ENCODE measurements around the gene SOBP. TPM values are rescaled to one million over a fixed set of nuclear protein-coding genes. Genes with fewer than 3 reads are reported as not detected.
"Not testable (repeated sequence)": the region's sequence is repeated elsewhere in the genome, so short reads cannot be mapped to it uniquely, and the experiment has no call there.

Gene SOBP
- total RNA-seq, 2 experiments from 2014 or later = 1.0 to 1.2 TPM

DNA sequence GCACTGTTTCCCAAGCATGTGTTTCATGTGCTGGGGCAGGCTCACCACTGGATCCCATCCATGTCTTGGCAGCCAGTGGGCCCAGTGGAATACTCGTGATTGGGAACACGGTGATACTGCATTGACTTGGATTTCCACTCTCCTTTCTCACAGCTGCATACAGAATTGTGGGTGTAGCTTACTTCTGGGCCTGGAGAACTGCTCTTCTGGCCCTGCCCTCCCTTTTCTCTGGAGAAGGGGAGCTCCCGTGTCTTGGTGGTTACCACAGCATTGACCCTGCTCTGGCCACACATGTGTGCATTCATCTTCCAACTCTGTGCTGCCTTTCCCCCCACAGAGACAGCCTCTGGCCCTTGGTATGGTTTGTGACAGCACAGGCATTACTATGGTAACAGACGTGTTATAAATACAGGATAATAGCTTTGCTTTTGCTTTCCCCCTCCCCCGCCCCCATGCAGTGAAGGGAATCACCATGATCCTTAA is 21.6 kb downstream of the SOBP start:
- DNase-seq (no peak), ATAC-seq (no peak)
- H3K4me1 Mint-ChIP-seq (ENCODE audit: low read depth) = peaks cover 7% of the 10 kb centered on the region
- ChIA-PET POLR2A (no interaction called here), CTCF (no interaction called here)
- H3K27ac Mint-ChIP-seq = no peak overlapping the region
- H3K27me3 Mint-ChIP-seq (ENCODE audit: low read depth) = no peaks in the 10 kb centered on the region
- H3K9me3 Mint-ChIP-seq (ENCODE audit: insufficient read depth) = peaks cover 8% of the 10 kb centered on the region
- H3K4me3 Mint-ChIP-seq = no peak overlapping the region
- H3K36me3 Mint-ChIP-seq (ENCODE audit: low read depth) = peaks cover 2% of the 10 kb centered on the region

DNA sequence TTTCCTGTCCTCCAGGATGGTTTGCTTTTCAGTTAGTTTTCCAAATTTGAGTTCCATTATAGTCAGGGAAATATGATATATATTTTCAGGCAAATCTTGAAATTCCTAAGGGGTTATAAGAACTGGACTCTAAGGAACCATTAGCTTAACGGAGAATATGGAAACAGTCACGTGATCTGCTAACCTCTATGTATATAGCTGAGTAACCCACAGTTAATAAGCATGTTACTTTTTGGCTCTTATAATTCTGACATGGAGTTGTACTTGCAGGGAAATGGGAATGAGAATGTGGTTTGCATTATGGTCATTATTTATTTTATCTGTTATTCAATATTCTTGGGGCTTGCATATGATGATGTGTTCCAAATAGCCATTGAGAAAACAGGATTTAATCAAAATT is 23.3 kb downstream of the SOBP start:
- CTCF ChIA-PET = interaction anchor here (1.0 kb wide), 1 partner anchor 55 kb away, joined by 3 read pairs; no protein-coding TSS in a partner anchor
- peaks cover 4% of the 10 kb centered on the region for H3K27me3 Mint-ChIP-seq (ENCODE audit: low read depth)
- ATAC-seq (no peak), DNase-seq (no peak)
- POLR2A ChIA-PET = no interaction called here
- H3K36me3 Mint-ChIP-seq (ENCODE audit: low read depth) = peaks cover 2% of the 10 kb centered on the region
- no peak overlapping the region for H3K27ac Mint-ChIP-seq
- peaks cover 12% of the 10 kb centered on the region for H3K9me3 Mint-ChIP-seq (ENCODE audit: insufficient read depth)
- peaks cover 7% of the 10 kb centered on the region for H3K4me1 Mint-ChIP-seq (ENCODE audit: low read depth)
- H3K4me3 Mint-ChIP-seq = no peak overlapping the region

DNA sequence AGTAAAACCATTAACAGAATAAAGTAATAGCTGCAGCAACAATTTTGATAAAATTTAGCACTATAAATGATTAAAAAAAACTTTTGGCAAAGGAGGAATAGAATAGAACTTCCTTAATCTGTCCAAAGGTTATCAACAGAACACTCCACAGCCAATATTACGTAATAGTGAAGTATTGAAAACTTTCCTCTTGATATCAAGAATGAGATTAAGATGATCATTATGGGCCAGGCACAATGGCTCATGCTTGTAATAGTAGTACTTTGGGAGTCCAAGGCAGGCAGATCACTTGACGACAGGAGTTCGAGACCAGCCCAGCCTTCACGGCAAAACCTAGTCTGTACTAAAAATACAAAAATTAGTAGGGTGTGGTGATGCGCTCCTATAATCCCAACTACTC is 26.0 kb downstream of the SOBP start:
- H3K4me1 Mint-ChIP-seq (ENCODE audit: low read depth) = peaks cover 7% of the 10 kb centered on the region
- peaks cover 2% of the 10 kb centered on the region for H3K36me3 Mint-ChIP-seq (ENCODE audit: low read depth)
- ChIA-PET POLR2A (no interaction called here), CTCF (no interaction called here)
- DNase-seq = no peak
- no peak overlapping the region for H3K27ac Mint-ChIP-seq
- H3K4me3 Mint-ChIP-seq = no peak overlapping the region
- H3K27me3 Mint-ChIP-seq (ENCODE audit: low read depth) = peaks cover 11% of the 10 kb centered on the region
- ATAC-seq = no peak
- H3K9me3 Mint-ChIP-seq (ENCODE audit: insufficient read depth) = peaks cover 12% of the 10 kb centered on the region

GRCh38 chr6:107517274-107517673 is 27.4 kb downstream of the SOBP start:
- Mint-ChIP-seq H3K27ac (no peak overlapping the region), H3K4me3 (no peak overlapping the region), H3K9me3 (ENCODE audit: insufficient read depth) (peaks cover 12% of the 10 kb centered on the region), H3K27me3 (ENCODE audit: low read depth) (peaks cover 11% of the 10 kb centered on the region), H3K4me1 (ENCODE audit: low read depth) (peaks cover 7% of the 10 kb centered on the region), H3K36me3 (ENCODE audit: low read depth) (peaks cover 2% of the 10 kb centered on the region)
- CTCF ChIA-PET = no interaction called here
- DNase-seq (no peak), ATAC-seq (no peak)
- POLR2A ChIA-PET = no interaction called here

- CTCF ChIA-PET; DNase-seq; H3K36me3 Mint-ChIP-seq (ENCODE audit: low read depth); H3K4me3 Mint-ChIP-seq; POLR2A ChIA-PET; H3K27ac Mint-ChIP-seq; H3K4me1 Mint-ChIP-seq (ENCODE audit: low read depth); ATAC-seq: not testable (repeated sequence)
- H3K9me3 Mint-ChIP-seq (ENCODE audit: insufficient read depth) = peaks cover 12% of the 10 kb centered on the region
- H3K27me3 Mint-ChIP-seq (ENCODE audit: low read depth) = peaks cover 11% of the 10 kb centered on the region
Measured at GRCh38 chr6:107519224-107519623, 29.3 kb downstream of the SOBP start.

GRCh38 chr6:107520706-107521105 is 30.8 kb downstream of the SOBP start:
- H3K4me1 Mint-ChIP-seq (ENCODE audit: low read depth); POLR2A ChIA-PET; H3K27ac Mint-ChIP-seq; DNase-seq; H3K4me3 Mint-ChIP-seq; H3K9me3 Mint-ChIP-seq (ENCODE audit: insufficient read depth); H3K36me3 Mint-ChIP-seq (ENCODE audit: low read depth); ATAC-seq: not testable (repeated sequence)
- peaks cover 14% of the 10 kb centered on the region for H3K27me3 Mint-ChIP-seq (ENCODE audit: low read depth)
- CTCF ChIA-PET = interaction anchor here (1.2 kb wide), 1 partner anchor 11 kb away, joined by 3 read pairs; no protein-coding TSS in a partner anchor

DNA sequence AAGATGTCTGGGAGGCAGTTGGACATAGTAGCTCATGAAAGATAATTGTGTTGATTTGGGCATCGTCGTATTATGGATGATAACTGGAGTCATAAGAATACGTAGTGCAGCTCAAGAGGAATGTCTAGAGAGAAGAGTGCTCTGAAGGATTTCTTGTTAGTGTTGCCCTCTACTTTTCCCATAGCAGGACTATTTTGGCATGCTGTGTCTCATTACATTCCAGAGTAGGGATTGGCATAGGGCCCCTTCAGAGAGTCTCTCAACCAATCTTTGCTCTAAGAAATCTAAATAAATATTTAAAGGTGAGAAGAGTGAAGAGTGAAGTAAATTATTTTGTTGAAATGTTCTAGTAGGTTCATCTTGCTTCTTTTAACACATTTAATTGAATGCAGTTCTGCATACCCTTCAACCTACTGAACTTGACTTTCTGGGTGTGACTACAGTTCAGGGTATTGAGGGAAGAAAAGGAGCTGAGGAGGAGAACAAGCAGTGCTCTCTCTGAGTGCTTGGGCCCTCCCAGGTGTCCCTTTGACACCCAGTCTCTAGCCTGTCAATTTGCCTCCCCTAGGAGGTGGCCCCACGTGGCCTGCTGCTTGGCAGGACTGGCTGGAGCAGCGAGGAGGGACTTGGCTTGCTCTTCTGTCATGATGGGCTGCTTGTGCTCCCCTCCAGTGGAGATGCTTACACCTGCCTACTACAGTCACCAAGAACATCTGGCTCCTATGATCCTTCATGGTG is 33.3 kb downstream of the SOBP start:
- ATAC-seq = no peak
- H3K27me3 Mint-ChIP-seq (ENCODE audit: low read depth) = peaks cover 20% of the 10 kb centered on the region
- H3K27ac Mint-ChIP-seq = no peak overlapping the region
- no peaks in the 10 kb centered on the region for H3K36me3 Mint-ChIP-seq (ENCODE audit: low read depth)
- H3K9me3 Mint-ChIP-seq (ENCODE audit: insufficient read depth) = no peaks in the 10 kb centered on the region
- DNase-seq = no peak
- H3K4me3 Mint-ChIP-seq = no peak overlapping the region
- ChIA-PET POLR2A (no interaction called here), CTCF (no interaction called here)
- H3K4me1 Mint-ChIP-seq (ENCODE audit: low read depth) = no peaks in the 10 kb centered on the region

- ATAC-seq (no peak), DNase-seq (no peak)
- H3K27ac Mint-ChIP-seq = no peak overlapping the region
- peaks cover 19% of the 10 kb centered on the region for H3K27me3 Mint-ChIP-seq (ENCODE audit: low read depth)
- H3K9me3 Mint-ChIP-seq (ENCODE audit: insufficient read depth) = no peaks in the 10 kb centered on the region
- CTCF ChIA-PET = no interaction called here
- POLR2A ChIA-PET = no interaction called here
- H3K4me3 Mint-ChIP-seq = no peak overlapping the region
- H3K4me1 Mint-ChIP-seq (ENCODE audit: low read depth) = no peaks in the 10 kb centered on the region
- no peaks in the 10 kb centered on the region for H3K36me3 Mint-ChIP-seq (ENCODE audit: low read depth)
Measured at GRCh38 chr6:107523794-107524193, 33.9 kb downstream of the SOBP start.

GRCh38 chr6:107524626-107525025 is 34.7 kb downstream of the SOBP start:
- Mint-ChIP-seq H3K9me3 (ENCODE audit: insufficient read depth) (no peaks in the 10 kb centered on the region), H3K27me3 (ENCODE audit: low read depth) (peaks cover 15% of the 10 kb centered on the region), H3K4me3 (no peak overlapping the region), H3K4me1 (ENCODE audit: low read depth) (no peaks in the 10 kb centered on the region), H3K36me3 (ENCODE audit: low read depth) (no peaks in the 10 kb centered on the region), H3K27ac (no peak overlapping the region)
- ChIA-PET POLR2A (no interaction called here), CTCF (no interaction called here)
- ATAC-seq = no peak
- no peak for DNase-seq

GRCh38 chr6:107531868-107532267 is 42.0 kb downstream of the SOBP start:
- H3K36me3 Mint-ChIP-seq (ENCODE audit: low read depth) = no peaks in the 10 kb centered on the region
- ChIA-PET CTCF (no interaction called here), POLR2A (no interaction called here)
- no peak overlapping the region for H3K4me3 Mint-ChIP-seq
- DNase-seq = no peak
- no peak for ATAC-seq
- H3K9me3 Mint-ChIP-seq (ENCODE audit: insufficient read depth) = no peaks in the 10 kb centered on the region
- no peaks in the 10 kb centered on the region for H3K4me1 Mint-ChIP-seq (ENCODE audit: low read depth)
- peaks cover 12% of the 10 kb centered on the region for H3K27me3 Mint-ChIP-seq (ENCODE audit: low read depth)
- no peak overlapping the region for H3K27ac Mint-ChIP-seq

- Mint-ChIP-seq H3K27ac (no peak overlapping the region), H3K4me3 (no peak overlapping the region), H3K9me3 (ENCODE audit: insufficient read depth) (no peaks in the 10 kb centered on the region), H3K27me3 (ENCODE audit: low read depth) (peaks cover 9% of the 10 kb centered on the region), H3K36me3 (ENCODE audit: low read depth) (no peaks in the 10 kb centered on the region), H3K4me1 (ENCODE audit: low read depth) (no peaks in the 10 kb centered on the region)
- DNase-seq (no peak), ATAC-seq (no peak)
- POLR2A ChIA-PET = no interaction called here
- CTCF ChIA-PET = no interaction called here
Measured at GRCh38 chr6:107532706-107533105, 42.8 kb downstream of the SOBP start.

DNA sequence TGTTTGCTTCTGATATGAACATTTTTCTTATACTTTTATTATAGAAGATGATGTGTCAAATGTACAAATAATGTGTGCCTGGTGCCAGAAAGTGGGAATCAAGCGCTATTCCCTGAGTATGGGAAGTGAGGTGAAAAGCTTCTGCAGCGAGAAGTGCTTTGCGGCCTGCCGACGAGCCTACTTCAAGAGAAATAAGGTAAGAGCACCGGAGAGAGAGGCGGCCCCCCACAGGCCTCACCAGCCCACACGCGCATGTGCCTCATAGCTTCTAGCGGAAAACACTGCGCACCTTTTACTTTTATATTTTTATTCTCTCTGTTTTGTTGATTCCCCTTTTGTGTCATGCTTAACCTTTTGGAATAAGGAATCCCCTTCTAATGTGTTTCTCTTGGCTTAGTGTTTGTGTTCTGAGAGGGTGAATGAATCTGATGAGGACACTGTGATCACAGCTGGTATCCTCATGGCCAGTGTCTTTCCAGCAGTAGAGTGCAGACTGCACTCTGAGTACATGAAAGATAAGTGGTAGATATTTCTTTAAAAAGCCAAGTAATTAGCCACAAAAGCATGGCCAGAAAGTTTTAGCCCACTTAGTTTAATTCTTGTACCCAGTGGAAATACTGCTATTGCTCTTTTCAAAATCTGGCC is 43.6 kb downstream of the SOBP start:
- no peak for DNase-seq
- CTCF ChIA-PET = no interaction called here
- no peaks in the 10 kb centered on the region for H3K36me3 Mint-ChIP-seq (ENCODE audit: low read depth)
- ATAC-seq = no peak
- H3K27ac Mint-ChIP-seq = no peak overlapping the region
- peaks cover 7% of the 10 kb centered on the region for H3K27me3 Mint-ChIP-seq (ENCODE audit: low read depth)
- POLR2A ChIA-PET = no interaction called here
- H3K4me3 Mint-ChIP-seq = no peak overlapping the region
- no peaks in the 10 kb centered on the region for H3K9me3 Mint-ChIP-seq (ENCODE audit: insufficient read depth)
- H3K4me1 Mint-ChIP-seq (ENCODE audit: low read depth) = no peaks in the 10 kb centered on the region

All from activated CD8-positive, alpha-beta T cell treated with anti-CD3 and anti-CD28 coated beads, Interleukin-2, amount 10 ng/mL, durations not matched to agents 7 days and 5 days (primary cell).